NCI-H226 (cell line): ENCODE data around the gene CEP290.

Experiments
- DNase-seq: peaks from one replicate; pipeline ENCODE4 v3.0.0-alpha.2; 2015

Gene CEP290, protein sequence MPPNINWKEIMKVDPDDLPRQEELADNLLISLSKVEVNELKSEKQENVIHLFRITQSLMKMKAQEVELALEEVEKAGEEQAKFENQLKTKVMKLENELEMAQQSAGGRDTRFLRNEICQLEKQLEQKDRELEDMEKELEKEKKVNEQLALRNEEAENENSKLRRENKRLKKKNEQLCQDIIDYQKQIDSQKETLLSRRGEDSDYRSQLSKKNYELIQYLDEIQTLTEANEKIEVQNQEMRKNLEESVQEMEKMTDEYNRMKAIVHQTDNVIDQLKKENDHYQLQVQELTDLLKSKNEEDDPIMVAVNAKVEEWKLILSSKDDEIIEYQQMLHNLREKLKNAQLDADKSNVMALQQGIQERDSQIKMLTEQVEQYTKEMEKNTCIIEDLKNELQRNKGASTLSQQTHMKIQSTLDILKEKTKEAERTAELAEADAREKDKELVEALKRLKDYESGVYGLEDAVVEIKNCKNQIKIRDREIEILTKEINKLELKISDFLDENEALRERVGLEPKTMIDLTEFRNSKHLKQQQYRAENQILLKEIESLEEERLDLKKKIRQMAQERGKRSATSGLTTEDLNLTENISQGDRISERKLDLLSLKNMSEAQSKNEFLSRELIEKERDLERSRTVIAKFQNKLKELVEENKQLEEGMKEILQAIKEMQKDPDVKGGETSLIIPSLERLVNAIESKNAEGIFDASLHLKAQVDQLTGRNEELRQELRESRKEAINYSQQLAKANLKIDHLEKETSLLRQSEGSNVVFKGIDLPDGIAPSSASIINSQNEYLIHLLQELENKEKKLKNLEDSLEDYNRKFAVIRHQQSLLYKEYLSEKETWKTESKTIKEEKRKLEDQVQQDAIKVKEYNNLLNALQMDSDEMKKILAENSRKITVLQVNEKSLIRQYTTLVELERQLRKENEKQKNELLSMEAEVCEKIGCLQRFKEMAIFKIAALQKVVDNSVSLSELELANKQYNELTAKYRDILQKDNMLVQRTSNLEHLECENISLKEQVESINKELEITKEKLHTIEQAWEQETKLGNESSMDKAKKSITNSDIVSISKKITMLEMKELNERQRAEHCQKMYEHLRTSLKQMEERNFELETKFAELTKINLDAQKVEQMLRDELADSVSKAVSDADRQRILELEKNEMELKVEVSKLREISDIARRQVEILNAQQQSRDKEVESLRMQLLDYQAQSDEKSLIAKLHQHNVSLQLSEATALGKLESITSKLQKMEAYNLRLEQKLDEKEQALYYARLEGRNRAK (N-terminal part only)

DNA sequence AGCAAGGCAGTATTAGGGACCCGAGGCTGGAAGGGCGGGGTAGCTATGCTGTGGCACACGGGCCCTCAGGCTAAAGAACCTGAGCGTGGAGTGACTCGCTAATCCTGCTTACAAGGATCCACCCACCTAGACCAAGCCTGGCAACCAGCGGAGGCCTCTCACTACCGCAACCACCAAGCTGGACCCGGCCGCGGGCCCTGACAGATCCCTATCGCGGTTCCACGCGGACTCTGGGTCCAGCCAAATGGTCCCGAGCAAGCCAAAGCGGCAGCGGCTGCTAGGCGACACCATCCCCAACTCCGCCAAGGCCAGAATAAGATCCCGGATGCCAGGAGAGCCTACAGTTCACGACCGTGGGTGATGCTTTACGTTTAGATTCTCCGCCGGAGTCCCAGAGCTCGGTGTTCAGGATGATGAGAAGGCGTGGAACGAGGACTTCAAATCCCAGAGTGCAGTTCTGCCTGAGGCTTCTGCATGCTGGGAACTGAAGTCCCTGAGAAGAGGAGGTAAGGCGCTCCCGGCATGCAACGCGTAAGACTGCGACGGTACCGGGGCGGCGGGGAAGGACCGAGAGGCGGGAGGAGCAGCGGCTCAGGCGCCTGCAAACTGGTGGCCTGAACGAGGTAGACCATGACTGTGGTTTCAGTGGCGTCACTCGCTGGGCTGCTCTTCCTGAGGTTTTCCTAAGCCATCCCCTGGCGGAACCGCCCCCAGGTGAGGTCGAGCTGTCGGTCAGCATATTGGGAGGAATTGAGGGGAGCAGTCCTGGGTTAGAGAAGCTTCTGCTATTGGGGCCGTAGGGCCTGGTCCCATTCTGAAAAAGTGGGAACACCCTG, at the start of gene CEP290, which contains the start of gene TMTC3:
Gene CEP290, minus strand, starts transcription at position 315 of the 836 bp plus-strand sequence. CDS start 781 bp downstream, outside the sequence.
Gene TMTC3, plus strand, starts transcription at position 534 of the 836 bp plus-strand sequence. CDS start 6,009 bp downstream, outside the sequence.
- peak; percentile 100 for DNase-seq

DNA sequence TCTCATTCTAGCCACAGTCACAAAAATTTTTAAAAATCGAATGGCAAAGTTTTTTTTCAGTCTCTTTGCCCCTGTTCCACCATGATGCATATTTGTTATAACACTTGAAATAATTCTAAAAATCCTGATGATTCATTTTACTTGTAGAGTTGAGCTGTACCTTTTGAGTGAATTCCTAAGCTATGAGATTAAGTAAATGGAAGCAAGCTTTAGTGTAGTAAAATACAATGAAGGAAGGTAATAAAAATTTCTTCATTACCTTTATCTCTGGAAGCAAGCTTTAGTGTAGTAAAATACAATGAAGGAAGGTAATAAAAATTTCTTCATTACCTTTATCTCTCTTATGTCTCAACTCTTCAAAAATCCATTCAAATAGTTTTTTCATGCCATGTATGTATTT, 46.3 kb upstream of the CEP290 start:
- DNase-seq: peak; percentile 75

DNA sequence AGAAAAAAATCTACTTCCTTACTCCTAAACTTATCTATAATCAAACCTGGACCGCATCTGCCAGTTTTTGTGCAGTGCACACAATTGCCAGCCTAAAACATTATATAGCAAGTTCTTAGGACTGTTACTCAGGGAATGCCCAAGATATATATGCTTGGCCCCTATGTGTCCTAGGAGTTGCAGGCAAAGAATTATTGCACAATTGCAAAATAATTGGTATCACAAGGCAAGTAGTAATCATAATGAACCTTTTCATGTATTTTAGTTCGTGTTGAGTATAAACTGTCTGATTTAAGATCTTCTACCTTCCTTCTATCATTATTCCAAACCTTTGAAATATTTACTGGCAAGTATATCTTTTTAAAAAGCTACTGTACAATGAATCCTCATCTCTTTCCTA, 45.7 kb upstream of the CEP290 start:
- no peak for DNase-seq

DNA sequence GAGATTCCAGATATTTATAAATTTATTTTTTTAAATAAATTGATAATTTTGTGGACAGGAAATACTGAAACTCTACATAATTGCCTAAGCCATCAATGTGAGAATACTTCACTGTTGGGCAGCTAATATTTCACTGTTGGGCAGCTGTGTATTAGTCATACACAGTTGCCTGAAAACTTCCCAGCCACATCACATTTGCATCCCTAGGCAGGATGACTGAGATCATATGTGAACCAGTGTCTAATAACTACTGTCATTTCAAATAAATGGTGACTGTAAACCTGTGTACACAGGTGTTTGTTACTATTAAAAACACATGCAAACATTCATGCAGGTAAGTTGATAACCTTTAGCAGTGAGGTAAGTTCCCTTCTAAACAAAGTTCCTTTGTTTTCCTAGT, 44.1 kb upstream of the CEP290 start:
- peak; percentile 77 for DNase-seq

DNA sequence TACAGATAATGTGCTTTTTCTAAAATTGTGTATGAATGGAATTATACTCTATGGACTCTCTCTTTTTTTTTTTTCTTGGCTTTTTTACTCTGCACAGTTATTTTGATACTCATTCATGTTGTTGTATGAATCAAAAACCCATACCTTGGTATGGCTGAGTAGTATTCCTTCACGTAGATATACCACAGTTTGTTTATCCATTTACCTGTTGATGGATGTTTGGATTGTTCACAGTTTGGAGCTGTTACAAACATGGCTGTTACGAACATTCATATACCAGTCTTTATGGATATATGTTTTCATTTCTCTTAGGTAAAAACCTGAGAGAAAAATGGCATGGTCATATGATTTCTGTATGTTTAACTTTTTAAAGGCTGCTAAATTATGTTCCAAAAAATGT, 43.4 kb upstream of the CEP290 start:
- no peak for DNase-seq

DNA sequence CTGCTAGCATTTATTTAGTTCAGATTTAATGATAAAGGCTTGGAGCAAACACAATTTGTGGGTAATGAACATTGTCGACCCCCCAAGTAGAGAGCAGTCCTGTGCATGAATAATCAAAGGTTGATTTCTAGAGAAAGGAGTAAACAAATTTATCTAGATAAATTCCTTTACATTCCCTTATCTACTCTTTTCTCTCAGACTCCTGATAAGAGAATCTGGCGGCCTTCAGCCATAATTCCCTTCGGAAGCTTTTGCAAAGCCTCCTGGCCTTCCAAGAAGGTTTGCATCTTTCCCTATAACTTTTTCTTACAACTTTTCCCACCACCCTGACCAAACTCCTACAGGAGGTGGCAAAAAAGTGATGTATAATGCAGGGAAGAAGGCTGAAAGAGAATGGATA, 42.3 kb upstream of the CEP290 start:
- no peak for DNase-seq

DNA sequence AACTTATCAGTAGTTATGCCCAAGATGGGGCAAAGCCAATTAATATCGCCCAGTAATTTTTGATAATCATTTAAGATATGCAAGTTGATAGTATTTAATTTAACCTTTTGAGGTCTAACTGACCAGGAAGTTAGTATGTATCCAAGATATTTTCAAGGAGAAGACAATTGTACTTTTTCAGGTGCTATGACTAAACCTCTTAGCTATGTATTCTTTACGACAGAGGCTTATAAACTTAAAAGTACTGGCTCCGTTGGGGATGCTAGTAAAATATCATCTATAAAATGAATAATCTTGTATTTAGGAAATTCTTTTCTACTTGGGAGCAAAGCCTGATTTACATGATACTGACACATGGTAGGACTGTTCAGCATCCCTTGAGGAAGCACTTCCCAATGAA, 40.5 kb upstream of the CEP290 start:
- no peak for DNase-seq

DNA sequence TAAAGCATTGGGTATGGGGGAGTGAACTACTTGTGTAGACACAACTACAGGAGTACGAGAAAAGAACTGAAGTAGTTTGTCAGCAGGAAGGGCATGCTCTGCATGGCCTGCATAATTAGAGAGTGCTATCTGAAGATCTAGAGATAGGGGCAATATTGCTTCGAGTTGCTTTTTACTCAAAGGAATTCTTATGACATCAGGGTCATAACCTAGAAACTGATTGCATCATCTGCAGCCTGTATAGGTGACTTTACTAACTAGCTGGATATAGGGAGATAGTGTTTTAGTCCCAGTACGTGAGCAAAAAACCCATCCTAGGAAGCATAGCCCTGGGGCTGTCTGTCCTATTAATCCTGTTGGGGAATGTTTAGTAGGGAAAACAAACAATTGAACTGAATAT, 40.0 kb upstream of the CEP290 start:
- DNase-seq: no peak

DNA sequence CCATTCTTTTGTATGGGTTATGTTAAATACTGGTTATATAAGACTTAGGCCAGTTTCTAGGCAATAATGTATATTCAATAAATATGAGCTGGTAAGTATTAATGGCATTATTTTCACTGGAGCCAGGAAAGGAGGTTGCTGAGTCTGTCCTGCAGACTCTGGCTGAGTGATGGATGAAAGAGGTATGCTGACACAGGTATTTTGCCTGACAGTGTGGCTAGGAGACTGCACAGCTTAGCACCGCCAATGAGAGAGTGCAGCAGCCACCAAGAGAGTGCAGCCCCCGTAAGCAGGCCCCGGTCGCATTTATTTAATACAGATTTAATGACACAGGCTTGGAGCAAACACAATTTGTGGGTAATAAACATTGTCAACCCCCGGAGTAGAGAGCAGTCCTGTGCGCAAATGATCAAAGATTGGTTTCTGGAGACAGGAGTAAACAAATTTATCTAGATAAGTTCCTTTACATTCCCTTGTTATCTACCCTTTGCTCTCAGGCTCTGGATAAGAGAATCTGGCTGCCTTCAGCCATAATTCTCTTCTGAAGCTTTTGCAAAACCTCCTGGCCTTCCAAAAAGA, 37.6 kb upstream of the CEP290 start:
- no peak for DNase-seq

DNA sequence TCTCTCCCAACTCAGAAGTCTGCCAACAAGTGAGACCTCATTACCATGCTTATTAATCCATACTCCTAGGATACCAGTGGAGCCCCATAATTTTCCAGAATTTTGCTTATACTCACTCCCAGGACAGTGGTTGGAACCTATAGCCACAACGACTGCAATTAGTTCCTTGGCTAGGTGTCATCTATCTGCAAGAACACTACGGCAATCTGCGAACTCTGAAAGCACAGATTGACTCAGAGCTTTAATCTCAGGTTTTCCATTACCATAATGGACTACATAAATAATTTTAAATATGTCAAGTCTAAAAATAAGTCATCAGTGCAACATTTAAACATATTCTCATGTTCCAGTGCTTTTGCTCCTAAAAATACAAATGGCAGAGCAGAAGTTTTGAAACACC, 33.7 kb upstream of the CEP290 start:
- DNase-seq: no peak

DNA sequence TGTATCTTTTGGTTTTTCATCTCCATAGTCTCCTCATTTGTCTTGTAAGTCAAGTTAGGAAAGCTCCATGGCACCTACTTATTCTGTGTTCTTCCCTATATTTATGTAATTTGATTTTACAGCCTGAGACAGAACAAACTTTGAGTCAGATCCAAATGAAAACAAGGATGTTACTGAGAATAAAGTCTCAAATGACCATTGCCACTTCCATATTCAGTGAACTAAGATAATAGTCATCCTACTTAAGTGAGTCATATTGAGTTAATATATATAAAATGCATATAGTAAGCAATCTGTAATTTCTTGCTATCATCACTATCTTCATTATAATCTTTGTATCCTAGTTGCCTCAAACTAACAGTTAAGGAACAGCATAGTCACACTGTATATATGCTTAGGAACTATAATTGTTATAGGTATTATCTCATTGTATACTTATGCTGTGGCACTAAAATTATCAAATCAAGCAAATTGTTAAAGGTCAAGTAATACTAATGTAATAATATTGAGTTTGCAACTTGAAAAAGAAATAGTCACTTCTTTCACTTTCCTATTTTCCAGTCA, 31.0 kb upstream of the CEP290 start:
- DNase-seq: no peak

DNA sequence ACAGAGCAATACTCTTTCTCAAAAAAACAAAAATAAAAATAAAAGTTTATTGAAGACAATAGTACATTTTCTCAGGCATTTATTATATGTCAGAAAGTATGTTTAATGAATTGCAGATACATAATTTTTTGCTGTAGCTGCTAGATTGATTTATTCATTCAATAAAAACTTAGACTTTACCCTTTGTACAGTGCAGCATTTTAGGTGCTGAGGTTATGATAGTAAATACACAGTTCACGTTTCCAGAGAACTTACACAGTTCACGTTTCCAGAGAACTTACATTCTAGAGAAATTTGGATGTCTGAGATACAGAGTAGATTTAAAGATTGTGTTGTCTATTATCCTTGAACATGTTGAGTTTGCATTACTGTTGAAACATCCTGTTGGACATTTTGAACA, 25.5 kb upstream of the CEP290 start:
- DNase-seq: no peak

DNA sequence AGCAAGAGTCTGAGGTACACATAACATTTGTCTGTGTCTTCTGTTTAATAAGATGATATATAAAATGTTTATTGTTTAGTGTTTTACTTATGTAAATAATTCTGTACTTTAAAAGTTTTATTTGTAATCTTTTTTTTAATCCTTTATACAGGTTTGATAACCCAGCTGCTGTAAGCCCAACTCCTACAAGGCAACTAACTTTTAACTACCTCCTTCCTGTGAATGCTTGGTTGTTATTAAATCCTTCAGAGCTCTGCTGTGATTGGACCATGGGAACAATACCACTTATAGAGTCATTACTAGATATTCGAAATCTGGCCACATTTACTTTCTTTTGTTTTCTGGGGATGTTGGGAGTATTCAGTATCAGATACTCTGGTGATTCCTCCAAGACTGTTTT, 24.3 kb upstream of the CEP290 start:
- no peak for DNase-seq

DNA sequence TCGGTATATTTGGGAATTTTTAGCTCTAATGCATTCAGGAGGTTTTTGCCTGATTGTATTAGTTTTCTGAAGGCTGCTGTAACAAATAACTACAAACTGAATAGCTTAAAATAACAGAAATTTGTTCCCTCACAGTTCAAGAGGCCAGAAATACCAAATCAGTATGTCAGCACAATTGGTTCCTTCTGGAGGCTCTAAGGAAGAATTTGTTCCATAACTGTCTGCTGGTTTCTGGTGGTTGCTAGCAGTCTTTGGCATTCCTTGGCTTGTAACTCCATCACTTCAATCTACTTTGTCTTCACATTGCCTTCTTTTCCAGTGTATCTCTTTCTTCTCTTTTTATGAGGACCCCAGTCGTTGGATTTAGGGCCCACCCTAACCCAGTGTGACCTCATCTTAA, 21.5 kb upstream of the CEP290 start:
- no peak for DNase-seq

DNA sequence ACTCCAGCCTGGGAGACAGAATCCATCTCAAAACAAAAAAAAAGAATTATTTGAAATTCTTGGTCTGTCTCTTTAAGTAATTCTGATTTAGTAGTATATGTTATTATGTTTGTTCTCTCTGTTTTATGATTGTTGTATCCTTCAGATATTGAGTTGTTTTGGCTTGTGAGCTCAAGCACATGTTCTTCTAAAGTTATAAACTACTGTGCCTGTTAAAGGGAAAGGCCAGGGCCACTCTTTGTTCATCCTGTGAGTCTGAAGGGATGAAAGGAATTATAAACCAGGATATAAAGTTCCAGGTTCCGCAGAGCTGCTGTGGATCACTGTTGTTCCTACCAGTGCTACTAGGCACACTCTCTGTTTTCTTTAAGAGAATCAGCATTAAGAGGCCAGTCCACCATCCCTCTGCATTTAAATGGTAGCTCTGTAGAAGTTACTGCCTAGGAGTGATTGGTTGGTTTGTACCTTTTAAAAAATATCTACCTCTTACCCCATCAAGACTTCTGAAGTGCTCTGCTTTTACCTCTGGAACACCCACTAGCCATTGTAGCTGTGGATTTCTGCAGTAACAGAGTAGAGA, 14.3 kb upstream of the CEP290 start:
- DNase-seq: no peak

DNA sequence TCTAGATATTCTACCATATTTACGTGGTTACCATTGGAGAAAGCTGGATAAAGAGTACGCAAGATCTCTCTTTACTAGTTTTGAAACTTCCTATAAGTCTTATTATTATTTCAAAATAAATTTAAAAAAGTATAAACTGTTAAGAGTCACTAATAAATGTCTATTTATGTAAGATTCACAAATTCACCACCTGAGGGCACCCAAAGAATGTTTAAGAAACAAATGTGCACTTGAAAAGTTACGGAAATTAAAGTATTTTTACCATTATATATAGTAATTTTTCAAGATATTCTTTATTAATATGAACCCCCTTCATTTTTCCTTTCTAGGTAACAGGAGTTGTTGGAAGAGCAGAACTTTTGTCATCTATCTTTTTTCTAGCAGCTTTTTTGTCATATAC, 12.1 kb upstream of the CEP290 start:
- no peak for DNase-seq

DNA sequence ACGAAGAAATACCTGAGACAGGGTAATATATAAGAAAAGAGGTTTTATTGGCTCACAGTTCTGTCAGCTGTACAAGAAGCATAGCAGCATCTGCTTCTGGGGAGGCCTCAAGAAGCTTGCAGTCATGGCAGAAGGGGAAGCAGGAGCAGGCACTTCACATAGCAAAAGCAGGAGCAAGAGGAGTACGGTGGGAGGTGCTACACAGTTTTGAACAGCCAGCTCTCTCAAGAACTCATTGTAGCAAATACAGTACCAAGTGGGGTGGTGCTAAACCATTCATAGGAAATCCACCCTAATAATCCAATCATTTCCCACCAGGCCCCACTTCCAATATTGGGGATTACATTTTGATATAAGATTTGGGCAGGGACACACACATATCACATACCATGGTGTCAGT, 8.2 kb upstream of the CEP290 start:
- no peak for DNase-seq

DNA sequence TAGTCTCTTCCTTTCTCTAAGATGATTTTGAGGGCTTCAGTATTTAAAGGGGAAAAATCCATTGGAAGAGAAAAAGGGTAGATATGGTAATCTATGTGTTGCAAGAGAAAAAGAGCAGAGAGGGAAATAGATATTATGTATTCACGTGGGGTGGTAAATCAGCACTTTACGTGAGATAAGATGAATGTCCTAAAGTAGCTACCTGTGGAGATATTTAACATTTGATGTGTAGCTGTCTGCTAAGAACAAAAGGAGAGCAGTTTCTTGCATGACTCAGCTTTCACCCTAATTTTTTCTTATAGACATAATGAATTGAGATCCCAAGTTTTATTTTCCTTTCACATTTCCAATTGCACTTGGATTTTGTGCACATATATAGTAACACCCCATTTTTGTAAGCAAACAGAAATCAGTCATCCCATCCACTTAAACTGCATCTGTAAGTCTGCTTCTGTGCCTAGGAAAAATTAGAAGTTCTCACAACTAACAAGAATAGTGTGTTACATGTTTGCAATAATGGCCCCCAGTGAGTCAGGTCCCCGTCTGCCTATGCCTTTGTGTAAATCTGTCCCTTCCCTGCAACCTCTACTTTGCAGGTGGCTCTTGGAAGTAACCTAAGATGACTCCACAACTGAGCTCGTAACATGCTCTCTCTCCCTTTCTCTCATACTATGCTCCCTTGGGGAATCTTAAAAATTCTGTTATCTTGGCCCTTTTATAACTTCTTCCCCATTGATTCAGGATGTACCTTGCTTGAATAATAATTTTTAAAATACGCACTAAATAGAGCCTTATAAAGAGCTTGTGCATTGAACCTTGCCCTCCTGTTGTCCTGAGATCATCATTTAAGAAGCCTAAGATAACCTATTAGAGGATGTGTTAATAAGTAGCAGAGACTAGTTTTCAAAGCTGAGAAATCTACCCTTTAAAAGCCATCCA, 3.9 kb upstream of the CEP290 start:
- no peak for DNase-seq

DNA sequence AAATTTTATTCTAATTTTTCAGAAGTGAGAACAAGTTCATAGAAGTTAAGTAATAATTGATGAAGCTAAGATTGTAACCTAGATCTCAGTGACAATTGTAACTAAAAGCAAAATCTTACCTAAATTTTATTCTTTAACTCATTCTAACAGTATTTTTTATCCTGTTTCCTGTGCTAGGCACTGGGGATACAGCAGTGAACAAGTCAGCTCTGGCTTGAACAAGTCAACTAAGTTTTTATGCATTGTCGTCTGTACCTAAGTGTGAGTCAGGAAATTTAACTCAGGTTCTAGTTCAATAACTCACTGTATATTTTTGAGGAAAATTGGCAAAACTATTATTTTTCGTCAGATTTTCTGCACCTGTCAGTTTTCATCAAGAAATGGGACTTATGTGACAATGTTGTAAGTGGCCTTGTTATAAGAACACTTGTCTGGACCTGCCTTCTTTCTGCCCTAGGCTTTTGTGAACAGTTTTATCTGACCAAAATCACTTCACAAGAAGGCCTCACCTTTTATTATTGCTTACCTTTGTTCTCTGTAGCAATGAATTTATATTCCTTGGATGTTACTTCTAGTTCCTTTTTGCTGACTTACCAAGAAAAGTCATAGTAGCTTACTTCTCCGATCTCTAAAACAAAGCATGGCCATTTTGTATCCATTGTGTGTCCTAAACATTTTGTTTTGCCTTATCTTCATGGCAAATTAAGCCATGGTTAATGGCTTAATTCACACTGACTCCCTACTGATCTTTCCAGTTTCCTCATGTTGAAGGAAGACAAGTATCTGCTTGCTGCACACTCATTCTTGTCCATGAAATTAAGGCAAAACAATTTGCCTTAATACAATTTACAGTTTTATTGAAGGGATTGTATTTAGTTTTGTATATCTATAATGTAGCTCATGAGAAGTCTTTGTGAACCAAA, 2.9 kb upstream of the CEP290 start:
- no peak for DNase-seq
